Glomerular endothelial cell (primary cell): Measurements from ENCODE around the gene FNDC11. TPM values are rescaled to one million over a fixed set of nuclear protein-coding genes. Genes with fewer than 3 reads are reported as not detected.
"Not testable (repeated sequence)": the region's sequence is repeated elsewhere in the genome, so short reads cannot be mapped to it uniquely, and the experiment has no call there.

ENCODE experiments used
- DNase-seq: peaks from one replicate; pipeline ENCODE4 v3.0.0-alpha.2; 2011; ENCODE audit warnings: low read depth, low spot score; ENCODE audit errors: extremely low read depth
- total RNA-seq: library from RNA; depleted of rRNA; stranded (reverse); fragments of >200 nt; gene quantifications from 2 replicates; pipeline ENCODE4 v1.2.3, GENCODE V29; 2015

FNDC11 gene
- total RNA-seq, 1 donor from 2014 or later, result 0.99 TPM

DNA sequence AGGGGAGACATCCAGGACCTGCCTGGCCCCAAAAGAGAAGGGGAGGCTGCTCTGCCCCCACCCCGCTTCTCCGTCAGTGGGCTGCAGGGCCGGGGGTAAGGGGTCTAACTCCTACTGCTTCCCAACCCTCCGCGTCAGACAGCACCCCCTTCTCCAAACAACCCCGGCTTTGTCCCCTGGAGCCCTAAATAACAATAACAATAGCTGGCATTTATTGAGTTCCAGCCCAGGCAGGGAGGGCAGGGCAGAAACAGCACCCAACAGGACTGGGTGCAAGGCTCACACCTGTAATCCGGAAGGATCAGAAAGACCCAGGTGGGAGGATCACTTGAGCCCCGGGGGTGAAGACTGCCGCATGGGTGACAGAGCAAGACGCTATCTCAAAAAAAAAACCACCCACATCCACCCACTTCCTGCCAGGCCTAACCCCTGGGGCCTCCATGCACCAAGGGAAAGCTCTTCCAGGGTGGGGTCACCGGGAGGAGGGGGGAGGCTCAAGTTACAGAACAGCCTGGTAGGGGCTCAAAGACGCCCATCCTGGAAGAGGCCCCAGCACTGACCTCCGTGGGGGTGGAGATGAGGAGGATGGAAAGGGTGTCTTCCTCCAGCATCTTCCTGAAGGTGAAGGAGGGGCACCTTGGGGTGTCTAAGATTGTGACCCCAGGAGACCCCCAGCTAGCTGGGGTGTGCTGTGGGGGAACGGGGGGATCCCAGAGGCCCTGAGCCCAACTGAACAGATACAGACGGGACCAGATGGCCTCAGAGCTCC is 1.3 kb upstream of the FNDC11 start:
- DNase-seq, result no peak

DNA sequence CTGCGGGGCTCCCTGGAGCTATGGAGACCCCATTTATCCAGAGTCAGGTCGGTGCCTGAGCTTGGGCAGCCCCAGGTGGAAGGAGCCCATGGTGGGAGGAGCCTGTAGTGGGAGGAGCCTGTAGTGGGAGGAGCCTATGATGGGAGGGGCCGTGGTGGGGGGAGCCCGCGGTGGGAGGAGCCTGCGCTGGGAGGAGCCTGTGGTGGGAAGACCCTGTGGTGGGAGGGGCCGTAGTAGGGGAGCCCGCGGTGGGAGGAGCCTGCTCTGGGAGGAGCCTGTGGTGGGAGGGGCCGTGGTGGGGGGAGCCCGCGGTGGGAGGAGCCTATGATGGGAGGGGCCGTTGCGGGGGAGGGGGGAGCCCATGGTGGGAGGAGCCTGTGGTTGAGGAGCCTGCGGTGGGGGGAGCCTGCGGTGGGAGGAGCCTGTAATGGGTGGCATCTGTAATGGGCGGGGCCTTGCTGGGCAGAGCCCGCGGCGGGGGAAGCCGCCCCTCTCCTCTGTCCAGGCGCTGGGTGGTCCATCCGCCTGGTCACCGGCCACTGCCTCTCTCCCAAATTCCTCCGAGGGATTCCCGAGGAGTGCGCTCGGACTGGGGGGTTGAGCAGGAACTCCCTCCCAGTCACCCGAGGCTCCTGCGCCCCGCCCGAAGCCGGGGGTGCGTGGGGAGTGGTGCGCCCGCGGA is 567 bp upstream of the FNDC11 start:
- peak; percentile 36 for DNase-seq

DNA sequence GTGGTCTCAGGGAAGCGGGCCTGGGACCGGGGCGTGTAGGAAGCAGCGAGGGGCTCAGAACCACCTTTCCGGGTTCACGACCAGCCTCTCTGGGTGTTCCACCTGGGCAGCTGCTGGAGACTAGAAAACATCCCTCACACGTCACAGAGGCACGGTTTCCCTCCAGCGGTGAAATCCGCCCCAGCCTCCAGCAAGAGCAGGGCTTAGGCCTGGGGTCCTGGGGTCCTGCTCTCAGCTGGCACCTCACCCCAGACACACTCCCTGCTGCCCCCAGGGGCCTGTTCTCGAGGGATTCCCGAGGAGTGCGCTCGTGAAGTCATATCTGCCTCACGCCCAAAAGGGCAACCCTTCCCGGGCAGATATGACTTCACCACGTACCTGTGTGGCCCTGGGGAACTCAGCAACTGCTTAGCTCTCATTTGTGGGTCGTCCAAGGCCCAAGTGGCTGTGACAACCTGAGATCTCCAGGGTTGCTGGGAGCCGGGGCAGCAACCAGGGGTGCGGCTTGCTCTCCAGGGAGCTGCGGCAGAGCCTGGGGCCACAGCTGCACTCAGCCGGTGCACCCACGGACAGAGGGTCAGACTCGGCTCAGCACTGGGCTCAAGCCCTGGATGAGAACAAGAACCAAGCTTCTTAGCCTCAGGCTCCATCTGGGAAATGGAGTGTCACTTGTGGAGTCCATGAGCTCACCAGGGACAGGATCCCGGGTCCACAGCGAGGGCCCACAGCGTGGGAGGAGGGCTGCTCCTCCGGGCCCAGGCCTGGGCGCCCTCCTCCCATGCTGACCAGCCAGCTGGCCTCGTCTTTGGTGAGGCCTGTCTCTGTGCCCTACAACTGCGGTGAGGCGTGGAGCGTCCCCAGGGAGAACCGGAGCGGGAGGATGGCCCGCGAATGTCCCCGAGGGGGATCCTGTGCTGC is 661 bp downstream of the FNDC11 start:
- no peak for DNase-seq

DNA sequence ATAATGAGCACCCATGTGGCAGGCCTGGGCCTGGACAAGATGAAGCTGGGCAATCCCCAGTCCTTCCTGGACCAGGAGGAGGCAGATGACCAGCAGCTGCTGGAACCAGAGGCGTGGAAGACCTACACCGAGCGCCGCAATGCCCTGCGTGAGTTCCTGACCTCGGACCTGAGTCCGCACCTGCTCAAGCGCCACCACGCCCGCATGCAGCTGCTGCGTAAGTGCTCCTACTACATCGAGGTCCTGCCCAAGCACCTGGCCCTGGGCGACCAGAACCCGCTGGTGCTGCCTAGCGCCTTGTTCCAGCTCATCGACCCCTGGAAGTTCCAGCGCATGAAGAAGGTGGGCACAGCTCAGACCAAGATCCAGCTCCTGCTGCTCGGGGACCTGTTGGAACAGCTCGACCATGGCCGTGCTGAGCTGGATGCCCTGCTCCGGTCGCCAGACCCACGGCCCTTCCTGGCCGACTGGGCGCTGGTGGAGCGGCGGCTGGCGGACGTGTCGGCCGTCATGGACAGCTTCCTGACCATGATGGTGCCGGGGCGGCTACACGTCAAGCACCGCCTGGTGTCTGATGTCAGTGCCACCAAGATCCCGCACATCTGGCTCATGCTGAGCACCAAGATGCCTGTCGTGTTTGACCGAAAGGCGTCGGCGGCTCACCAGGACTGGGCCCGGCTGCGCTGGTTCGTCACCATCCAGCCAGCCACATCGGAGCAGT is 1.9 kb downstream of the FNDC11 start:
- no peak for DNase-seq

DNA sequence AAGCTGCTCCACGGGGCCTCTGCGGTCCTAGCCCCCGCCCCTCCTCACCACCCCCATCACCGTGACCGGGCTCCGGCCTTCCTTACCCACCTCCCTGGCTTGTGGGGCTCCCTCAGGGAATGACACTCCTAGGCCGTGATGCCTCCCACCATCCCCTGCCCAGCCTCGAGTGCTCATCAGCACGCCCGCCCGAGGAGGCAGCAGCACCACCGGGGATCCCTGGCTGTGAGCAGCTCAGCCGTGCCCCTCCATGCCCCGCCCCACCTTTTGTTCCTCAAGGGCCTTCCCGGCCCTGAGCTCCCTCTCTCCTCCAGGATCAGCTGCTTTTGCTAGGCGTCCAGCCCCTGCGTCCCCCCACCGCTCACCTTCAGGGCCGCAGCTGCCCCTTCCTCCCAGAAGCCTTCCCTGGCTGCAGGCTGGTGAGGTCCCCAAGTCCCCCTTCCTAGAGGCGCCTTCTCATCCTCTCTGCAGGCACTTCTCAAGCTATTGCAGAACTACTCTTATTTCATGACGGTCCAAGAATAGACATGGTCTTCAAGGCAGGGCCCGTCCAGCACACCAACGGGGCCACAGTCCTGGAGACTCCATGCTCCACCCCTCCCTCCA is 3.0 kb downstream of the FNDC11 start:
- no peak for DNase-seq

DNA sequence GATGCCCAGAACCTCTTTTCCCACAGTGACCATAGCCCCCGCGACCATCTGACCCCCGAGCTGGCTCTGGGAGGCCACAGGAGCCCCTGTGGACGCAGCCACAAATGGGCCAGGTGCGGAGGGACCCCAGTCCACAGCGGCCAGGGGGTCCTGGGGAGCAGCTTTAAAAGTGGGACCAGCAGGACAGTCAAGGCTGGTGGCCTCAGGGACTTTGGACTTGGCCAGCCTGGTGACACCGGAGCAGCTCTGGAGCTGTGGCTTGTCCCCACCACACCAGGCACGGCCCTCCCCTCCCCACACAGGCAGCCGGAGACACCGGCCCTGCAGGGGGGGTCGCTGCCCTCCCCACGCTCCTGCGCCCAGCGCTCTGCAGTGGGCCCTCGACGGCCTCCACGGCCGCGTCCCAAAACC is 3.5 kb downstream of the FNDC11 start:
- DNase-seq, result no peak

DNA sequence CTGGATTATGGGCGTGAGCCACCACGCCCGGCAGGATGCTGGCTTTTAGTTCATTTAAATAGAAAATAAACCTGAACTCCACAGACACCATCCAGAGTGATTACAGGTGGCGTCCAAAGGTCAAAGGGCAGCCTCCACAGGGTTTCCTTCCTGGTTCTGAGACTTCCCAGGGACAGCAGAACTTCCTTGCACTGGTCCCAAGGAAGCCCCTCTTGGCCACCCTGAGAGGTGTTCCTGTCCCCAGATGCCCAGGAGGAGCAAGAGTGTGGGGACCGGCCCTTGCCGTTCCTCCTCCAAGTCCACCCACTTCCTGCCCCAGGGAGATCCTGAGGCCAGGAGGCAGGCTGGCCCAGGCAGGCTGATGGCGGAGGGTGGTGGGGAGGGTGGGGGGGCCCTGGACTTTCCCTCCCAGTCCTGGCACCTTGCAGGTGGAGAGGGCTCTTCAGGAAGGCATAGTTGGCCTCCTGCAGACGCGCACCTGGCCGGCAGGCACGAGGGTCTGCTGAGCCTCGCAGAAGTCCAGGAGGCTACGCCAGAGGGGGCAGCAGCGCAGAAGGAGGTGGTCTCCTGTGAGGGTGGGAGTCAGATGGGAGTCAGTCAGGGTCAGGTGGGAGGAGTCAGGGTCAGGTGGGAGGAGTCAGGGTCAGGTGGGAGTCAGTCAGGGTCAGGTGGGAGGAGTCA is 5.0 kb downstream of the FNDC11 start:
- no peak for DNase-seq

DNA sequence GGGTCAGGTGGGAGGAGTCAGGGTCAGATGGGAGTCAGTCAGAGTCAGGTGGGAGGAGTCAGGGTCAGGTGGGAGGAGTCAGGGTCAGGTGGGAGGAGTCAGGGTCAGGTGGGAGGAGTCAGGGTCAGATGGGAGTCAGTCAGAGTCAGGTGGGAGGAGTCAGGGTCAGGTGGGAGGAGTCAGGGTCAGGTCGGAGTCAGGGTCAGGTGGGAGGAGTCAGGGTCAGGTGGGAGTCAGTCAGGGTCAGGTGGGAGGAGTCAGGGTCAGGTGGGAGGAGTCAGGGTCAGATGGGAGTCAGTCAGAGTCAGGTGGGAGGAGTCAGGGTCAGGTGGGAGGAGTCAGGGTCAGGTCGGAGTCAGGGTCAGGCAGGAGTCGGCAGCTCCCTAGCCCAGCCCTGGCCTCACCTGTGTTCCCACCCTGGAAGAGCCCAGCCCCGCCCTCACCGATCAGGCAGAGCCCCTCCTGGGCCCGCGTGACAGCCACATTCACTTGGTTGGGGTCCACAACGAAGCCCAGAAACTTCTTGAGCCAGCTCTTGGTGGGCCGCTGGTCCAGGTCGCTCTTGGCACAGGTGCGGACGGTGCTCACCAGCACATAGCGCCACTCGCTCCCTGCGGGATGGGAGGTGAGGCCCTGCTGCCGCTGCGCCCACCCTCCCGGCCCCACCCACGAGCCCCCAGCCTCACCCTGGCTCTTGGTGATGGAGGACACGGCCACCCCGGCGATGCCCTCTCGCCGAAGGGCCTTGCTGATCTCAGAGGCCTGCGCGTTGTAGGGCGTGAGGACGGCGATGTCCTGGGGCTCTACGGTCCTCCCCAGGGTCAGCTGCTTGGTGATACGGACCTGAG is 5.8 kb downstream of the FNDC11 start:
- DNase-seq, result not testable (repeated sequence)

DNA sequence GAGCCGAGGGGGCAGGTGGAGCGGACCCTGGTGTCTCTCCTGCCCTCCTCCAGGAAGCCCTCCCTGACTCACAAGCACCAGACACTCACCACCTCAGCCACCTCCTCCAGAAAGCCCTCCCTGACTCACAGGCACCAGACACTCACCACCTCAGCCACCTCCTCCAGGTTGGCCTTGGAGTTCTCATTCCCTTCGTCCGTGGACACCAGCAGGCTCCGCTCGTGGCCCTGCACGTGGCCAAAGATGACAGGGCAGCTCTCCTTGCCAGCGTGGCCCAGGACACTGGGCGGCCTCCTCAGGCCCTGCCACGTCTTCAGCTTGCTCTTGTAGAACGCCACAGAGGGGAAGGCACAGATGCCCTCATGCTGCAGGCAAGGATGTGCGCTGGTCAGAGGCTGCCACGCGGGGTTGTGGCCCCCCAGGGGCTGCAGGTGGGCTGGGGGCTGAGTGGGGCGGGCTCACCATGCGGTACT is 6.4 kb downstream of the FNDC11 start:
- DNase-seq, result no peak

DNA sequence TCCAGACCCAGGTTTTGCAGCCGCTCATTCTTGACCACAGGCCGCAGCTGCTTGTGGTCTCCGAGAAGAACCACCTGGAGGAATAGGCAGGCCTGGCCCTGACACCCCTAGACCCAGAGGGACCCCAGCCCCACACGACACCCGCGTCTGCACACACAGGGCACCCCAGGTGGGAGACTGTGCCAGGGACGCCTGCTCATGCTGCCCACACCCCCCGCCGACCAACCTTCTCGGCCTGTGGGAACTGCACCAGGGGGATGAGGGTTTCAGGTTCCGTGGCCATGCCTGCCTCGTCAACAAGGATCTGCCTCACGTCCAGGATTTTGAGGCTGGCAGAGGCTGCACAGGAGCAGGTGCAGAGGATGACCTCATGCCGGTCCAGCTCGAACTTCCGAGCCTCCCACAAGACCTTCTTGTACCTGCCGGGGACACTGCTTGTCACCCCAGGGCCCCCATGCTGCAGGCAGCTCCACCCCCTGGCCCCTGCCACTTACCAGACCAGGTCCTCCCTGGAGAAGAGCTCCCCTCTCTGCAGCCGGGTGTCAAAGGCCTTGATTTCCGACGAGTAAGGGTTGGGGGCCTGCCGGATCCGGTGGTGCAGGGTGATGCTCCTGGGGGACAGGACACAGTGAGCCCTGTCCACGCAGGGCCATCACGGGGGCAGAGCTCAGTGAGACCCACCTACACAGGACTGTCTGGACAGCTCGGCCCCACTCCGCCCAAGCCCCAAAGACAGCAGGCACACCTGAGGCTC is 7.1 kb downstream of the FNDC11 start:
- no peak for DNase-seq

DNA sequence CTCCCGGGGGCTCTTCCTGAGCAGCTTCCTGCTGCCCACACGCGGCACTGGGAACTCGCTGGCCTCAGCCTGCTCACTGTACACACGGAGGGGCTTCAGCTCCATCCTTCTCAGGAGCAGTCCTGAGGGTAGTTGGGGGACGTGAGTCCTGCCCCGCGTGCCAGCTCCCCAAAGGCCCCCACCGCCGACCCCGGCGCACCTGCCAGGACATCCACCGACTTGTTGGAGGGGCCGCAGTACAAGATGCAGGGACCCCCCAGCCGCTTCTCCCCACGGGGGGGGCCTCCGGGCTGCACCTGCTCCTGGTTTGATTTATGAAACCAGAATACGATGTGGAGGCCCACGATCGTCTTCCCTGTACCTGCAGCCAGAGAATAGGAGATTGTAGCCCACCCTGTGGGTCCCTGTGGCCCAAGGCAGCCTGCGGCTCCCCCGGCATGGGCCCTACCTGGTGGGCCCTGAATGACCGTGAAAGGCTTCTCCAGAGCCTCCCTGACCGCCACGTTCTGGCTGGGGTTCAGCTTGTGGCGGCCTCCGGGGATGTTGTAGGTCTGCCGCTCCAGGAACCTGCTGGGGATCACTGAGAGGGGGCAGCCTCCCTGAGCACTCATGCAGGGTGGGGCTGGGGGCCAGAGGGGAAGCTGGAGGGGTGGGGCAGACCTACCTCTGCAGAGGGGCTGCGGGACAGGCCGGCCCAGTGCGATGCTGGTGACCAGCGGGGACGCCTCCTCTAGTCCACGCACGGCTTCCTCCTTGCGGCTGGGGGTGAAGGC is 7.9 kb downstream of the FNDC11 start:
- DNase-seq, result no peak

DNA sequence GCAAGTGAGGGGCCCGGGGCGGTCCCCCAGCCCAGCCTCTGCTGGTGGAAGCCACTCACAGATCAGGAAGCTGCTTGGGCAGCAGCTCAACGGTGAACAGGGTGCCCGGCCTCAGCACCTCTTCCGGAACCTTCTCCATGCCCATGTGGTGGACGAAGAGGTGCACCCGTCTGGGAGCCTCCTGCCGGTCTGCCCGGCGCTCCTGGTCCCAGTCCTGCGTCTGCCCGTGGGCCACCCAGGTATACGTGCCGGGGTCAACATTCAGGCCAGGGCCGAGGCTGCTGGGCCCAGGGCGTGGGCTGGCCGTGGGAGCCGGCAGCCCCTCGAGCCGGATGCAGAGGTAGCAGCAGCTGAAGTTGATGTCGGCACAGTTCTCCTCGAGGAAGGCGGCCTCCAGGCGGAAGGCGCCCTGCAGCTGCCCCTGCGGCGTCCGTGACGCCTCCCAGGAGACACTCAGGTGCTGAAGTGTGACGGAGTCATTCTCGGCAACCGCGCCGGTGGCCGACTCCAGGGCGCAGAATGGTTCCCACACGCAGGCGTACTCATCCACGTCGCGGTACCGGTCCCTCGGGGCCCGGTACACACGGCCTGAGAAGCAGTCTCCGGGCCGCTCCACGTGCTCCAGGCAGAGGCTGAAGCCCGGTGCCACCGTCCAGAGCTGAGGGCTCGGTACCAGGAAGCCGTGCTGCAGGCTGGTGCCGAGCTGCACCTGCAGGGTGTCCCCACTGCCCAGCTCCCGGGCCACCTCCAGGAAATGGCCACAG is 8.7 kb downstream of the FNDC11 start:
- no peak for DNase-seq

DNA sequence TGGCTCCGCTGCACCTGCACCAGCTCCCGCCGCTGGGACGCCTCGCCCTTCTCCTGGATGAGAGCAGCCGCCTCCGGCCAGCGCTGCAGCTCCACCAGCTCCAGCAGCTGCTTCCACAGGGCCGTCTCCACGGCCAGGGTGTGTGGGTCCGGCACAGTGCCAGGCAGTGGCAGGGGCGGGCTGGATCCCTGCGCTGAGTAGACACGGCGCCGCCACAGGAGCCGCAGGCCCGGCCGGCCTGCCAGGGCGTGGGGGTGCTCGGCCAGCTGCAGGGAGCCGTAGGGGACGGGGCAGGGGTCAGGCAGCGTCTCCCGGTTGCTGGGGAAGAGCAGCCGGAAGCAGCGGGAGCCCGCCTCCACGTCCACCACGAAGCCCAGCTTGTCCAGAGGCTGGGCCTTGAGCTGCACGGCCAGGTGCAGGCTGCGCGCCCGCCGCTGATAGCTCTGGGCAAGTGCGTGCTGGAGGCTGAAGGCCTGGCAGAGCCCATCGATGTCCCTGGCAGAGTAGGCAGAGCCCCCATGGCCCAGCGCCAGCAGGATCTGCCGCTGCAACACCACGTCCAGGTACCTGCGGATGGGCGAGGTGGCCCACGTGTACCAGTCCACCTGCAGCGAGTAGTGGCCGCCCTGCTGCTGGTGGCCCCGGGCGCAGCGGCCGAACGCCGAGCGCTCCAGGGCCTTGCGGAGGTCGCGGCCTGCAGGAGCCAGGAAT is 9.4 kb downstream of the FNDC11 start:
- no peak for DNase-seq

DNA sequence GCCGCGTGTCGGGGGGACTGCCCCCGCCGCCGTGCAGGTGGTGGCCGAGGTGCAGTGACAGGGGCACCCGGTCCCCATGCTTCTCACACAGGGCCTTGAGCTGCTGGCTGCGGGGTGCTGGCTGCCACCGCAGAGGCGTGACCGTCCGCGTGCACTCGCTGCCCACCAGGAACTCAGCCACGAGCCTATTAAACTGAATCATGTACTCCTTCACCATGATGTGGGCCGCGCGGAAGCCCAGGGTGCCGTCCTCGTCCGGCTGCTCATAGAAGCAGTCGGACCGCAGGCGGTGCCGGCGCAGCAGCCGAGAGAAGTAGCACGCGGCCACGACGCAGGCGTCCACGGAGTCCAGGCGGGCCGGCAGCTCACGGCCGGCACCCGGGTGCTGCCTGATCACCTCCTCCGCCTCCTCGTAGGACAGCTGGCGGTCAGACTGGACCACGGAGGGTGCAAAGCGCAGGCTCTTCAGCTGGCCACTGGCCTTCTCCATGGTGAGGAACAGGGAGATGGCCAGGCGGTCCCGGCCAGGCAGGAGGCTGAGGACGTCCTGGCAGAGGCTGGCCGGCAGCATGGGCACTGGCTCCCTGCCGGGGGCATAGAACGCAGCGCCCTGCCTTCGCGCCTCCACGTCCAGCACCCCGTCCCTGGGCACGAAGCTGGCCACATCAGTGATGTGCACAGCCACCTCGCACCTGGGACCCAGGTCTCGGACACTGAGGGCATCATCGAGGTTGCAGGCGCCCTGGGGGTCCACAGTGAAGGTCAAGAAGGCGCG is 10.3 kb downstream of the FNDC11 start:
- DNase-seq, result no peak
